Caco-2 (cell line): ENCODE results near the gene SPANXN2. TPM values are rescaled to one million over a fixed set of nuclear protein-coding genes. Genes with fewer than 3 reads are reported as not detected.

Source experiments
- BruUV-seq: library from RNA; stranded (reverse); fragments of 400-500 nt; replicated peaks from 2 replicates; lab custom pipeline; 2021; lab: Mats Ljungman, UMichigan
- CTCF ChIA-PET: fragments of 300-600 bp; sonication (Branson Sonifier 250); formaldehyde crosslinking; loops from one replicate; lab custom pipeline; 2022; ENCODE audit warnings: antibody characterized with exemption; lab: Charles Lee
- POLR2A ChIA-PET: fragments of 300-600 bp; sonication (Branson Sonifier 250); formaldehyde crosslinking; loops from one replicate; lab custom pipeline; 2022; ENCODE audit warnings: antibody characterized with exemption; lab: Charles Lee
- DNase-seq, 2 experiments: peaks; one replicate each; pipeline versions ENCODE4 v3.0.0 to v3.0.0-alpha.2; 2020 to 2022
- H3K27me3 ChIP-seq: replicated peaks from 2 replicates; pipeline ENCODE4 v1.6.0; 2011; ENCODE audit warnings: low read length; ENCODE audit not compliant: control insufficient read depth, insufficient read depth
- H3K36me3 ChIP-seq: 2 replicates; pipeline ENCODE4 v1.5.1; 2011; ENCODE audit warnings: low read length; ENCODE audit not compliant: control insufficient read depth, insufficient read depth
- H3K4me1 ChIP-seq: fragments of 250-450 bp; sonication (Bioruptor Pico); 2 replicates; pipeline ENCODE4 v1.5.1; 2020; ENCODE audit warnings: mild to moderate bottlenecking
- H3K4me3 ChIP-seq: 2 replicates; pipeline ENCODE4 v1.5.1; 2011; ENCODE audit warnings: low read depth, mild to moderate bottlenecking, control low read depth, low read length
- H3K9me3 ChIP-seq: fragments of 250-450 bp; sonication (Bioruptor Pico); 2 replicates; pipeline ENCODE4 v1.5.1; 2020; ENCODE audit warnings: mild to moderate bottlenecking, moderate library complexity
- H3K27ac Mint-ChIP-seq: one replicate; pipeline ENCODE4 v1.8.0; 2022; ENCODE audit warnings: mixed read lengths; ENCODE audit not compliant: unreplicated experiment
- H3K27me3 Mint-ChIP-seq: one replicate; pipeline ENCODE4 v1.8.0; 2022; ENCODE audit warnings: mixed read lengths; ENCODE audit not compliant: insufficient read depth, unreplicated experiment
- H3K36me3 Mint-ChIP-seq: one replicate; pipeline ENCODE4 v1.8.0; 2022; ENCODE audit warnings: mild to moderate bottlenecking, mixed read lengths; ENCODE audit not compliant: insufficient read depth, unreplicated experiment
- H3K4me1 Mint-ChIP-seq: one replicate; pipeline ENCODE4 v1.8.0; 2022; ENCODE audit warnings: low read depth, mixed read lengths; ENCODE audit not compliant: unreplicated experiment
- H3K4me3 Mint-ChIP-seq: one replicate; pipeline ENCODE4 v1.8.0; 2022; ENCODE audit warnings: mild to moderate bottlenecking, moderate library complexity, mixed read lengths; ENCODE audit not compliant: unreplicated experiment
- H3K9me3 Mint-ChIP-seq: one replicate; pipeline ENCODE4 v1.8.0; 2022; ENCODE audit warnings: mixed read lengths; ENCODE audit not compliant: unreplicated experiment
- CTCF ChIP-seq, 2 experiments: fragments of 200-600 bp in 1 of 2; IDR thresholded peaks; 1 replicate in 1 of 2; 2 replicates in 1 of 2; pipeline versions ENCODE4 v1.5.1 to v1.8.0; 2011 to 2022; ENCODE audit warnings: antibody characterized with exemption in 1 of 2, control low read depth in 1 of 2, inconsistent platforms in 1 of 2, low read depth in 1 of 2, low read length in 1 of 2, mild to moderate bottlenecking in 1 of 2, moderate library complexity in 1 of 2; ENCODE audit not compliant: insufficient read depth in 1 of 2, severe bottlenecking in 1 of 2, unreplicated experiment in 1 of 2
- intact Hi-C: fragments of 100-400 bp; cut with micrococcal nuclease; formaldehyde crosslinking; loops from one replicate; pipeline ENCODE4 v1.10.0; 2022; ENCODE audit not compliant: unreplicated experiment
- total RNA-seq: library from RNA; stranded (reverse); gene quantifications from 2 replicates; pipeline ENCODE4 v1.2.3, GENCODE V29; 2022

SPANXN2 gene
- total RNA-seq, 1 experiment from 2014 or later: not detected

GRCh38 chrX:143726296-143726695, 5.7 kb upstream of the SPANXN2 start:
- Histone ChIP-seq H3K36me3 (no peaks in the 10 kb centered on the region), H3K4me3 (no peak overlapping the region), H3K4me1 (no peaks in the 10 kb centered on the region), H3K27me3 (no peaks in the 10 kb centered on the region), H3K9me3 (no peaks in the 10 kb centered on the region)
- DNase-seq: no peak
- H3K4me3 Mint-ChIP-seq: no peak overlapping the region
- H3K4me1 Mint-ChIP-seq: no peaks in the 10 kb centered on the region
- H3K36me3 Mint-ChIP-seq: no peaks in the 10 kb centered on the region
- TF ChIP-seq CTCF (IDR thresholded peaks at IDR 0.05; ENCODE audit: insufficient read depth in 1 of 2, low read depth in 1 of 2, low read length in 1 of 2, severe bottlenecking in 1 of 2, unreplicated experiment in 1 of 2): no peak
- BruUV-seq: no TSS peak
- intact Hi-C loops: no loop called here
- H3K27ac Mint-ChIP-seq: no peak overlapping the region
- H3K9me3 Mint-ChIP-seq: peaks cover 9% of the 10 kb centered on the region
- no peaks in the 10 kb centered on the region for H3K27me3 Mint-ChIP-seq
- ChIA-PET POLR2A (no interaction called here), CTCF (no interaction called here)

- Mint-ChIP-seq H3K4me3 (no peak overlapping the region), H3K36me3 (no peaks in the 10 kb centered on the region), H3K9me3 (peaks cover 7% of the 10 kb centered on the region), H3K27me3 (no peaks in the 10 kb centered on the region), H3K27ac (no peak overlapping the region), H3K4me1 (no peaks in the 10 kb centered on the region)
- no TSS peak for BruUV-seq
- ChIA-PET POLR2A (no interaction called here), CTCF (no interaction called here)
- DNase-seq: no peak
- TF ChIP-seq CTCF (IDR thresholded peaks at IDR 0.05; ENCODE audit: insufficient read depth in 1 of 2, low read depth in 1 of 2, low read length in 1 of 2, severe bottlenecking in 1 of 2, unreplicated experiment in 1 of 2): no peak
- Histone ChIP-seq H3K4me1 (no peaks in the 10 kb centered on the region), H3K27me3 (no peaks in the 10 kb centered on the region), H3K4me3 (no peak overlapping the region), H3K9me3 (no peaks in the 10 kb centered on the region), H3K36me3 (no peaks in the 10 kb centered on the region)
- intact Hi-C loops: no loop called here
Observed at GRCh38 chrX:143701460-143701859, 19.1 kb downstream of the SPANXN2 start.

GRCh38 chrX:143694885-143695284, 25.7 kb downstream of the SPANXN2 start:
- intact Hi-C loops: no loop called here
- Histone ChIP-seq H3K4me3 (no peak overlapping the region), H3K4me1 (no peaks in the 10 kb centered on the region), H3K27me3 (no peaks in the 10 kb centered on the region), H3K9me3 (no peaks in the 10 kb centered on the region), H3K36me3 (no peaks in the 10 kb centered on the region)
- peaks cover 10% of the 10 kb centered on the region for H3K9me3 Mint-ChIP-seq
- ChIA-PET CTCF (no interaction called here), POLR2A (no interaction called here)
- no peak for DNase-seq
- no peak for TF ChIP-seq CTCF (IDR thresholded peaks at IDR 0.05; ENCODE audit: insufficient read depth in 1 of 2, low read depth in 1 of 2, low read length in 1 of 2, severe bottlenecking in 1 of 2, unreplicated experiment in 1 of 2)
- H3K4me3 Mint-ChIP-seq: no peak overlapping the region
- H3K27me3 Mint-ChIP-seq: no peaks in the 10 kb centered on the region
- H3K27ac Mint-ChIP-seq: no peak overlapping the region
- no peaks in the 10 kb centered on the region for H3K36me3 Mint-ChIP-seq
- no peaks in the 10 kb centered on the region for H3K4me1 Mint-ChIP-seq
- BruUV-seq: no TSS peak
